ENCODE data around the gene IRAK2. TPM values are rescaled to one million over a fixed set of nuclear protein-coding genes. Genes with fewer than 3 reads are reported as not detected.

Gene IRAK2
- total RNA-seq, 2 donors from 2014 or later: 4.3 to 5.4 TPM

GRCh38 chr3:10226293-10226692 lies 61.6 kb downstream of the IRAK2 start:
- H3K9me3 Mint-ChIP-seq: peaks cover 0 to 5% of the 10 kb centered on the region in 2 donors
- ATAC-seq: no peak
- DNase-seq (ENCODE audit: low spot score in 2 of 2): no peak
- H3K27ac Mint-ChIP-seq: no peak overlapping the region
- peaks cover 0 to 12% of the 10 kb centered on the region in 2 donors for H3K36me3 Mint-ChIP-seq

GRCh38 chr3:10228248-10228950 lies 63.7 kb downstream of the IRAK2 start:
- H3K27ac Mint-ChIP-seq: peak overlapping the region; percentile 77 to 78
- peaks cover 0 to 5% of the 10 kb centered on the region in 2 donors for H3K9me3 Mint-ChIP-seq
- peak; percentile 76 to 81 for ATAC-seq
- peaks cover 0 to 12% of the 10 kb centered on the region in 2 donors for H3K36me3 Mint-ChIP-seq
- peak; percentile 43 to 74 for DNase-seq (ENCODE audit: low spot score in 2 of 2)

- H3K9me3 Mint-ChIP-seq: peaks cover 0 to 4% of the 10 kb centered on the region in 2 donors
These were observed 64.9 kb downstream of the IRAK2 start for GRCh38 chr3:10229576-10229975.

GRCh38 chr3:10232137-10232536 lies 67.4 kb downstream of the IRAK2 start:
- no peaks in the 10 kb centered on the region for H3K9me3 Mint-ChIP-seq
- DNase-seq (ENCODE audit: low spot score in 2 of 2): no peak
- peak overlapping the region in 1 of 2 donors; percentile 21 for H3K27ac Mint-ChIP-seq
- peaks cover 5 to 6% of the 10 kb centered on the region in 2 donors for H3K36me3 Mint-ChIP-seq
- ATAC-seq: peak in 1 of 2 donors; percentile 19

More at GRCh38 chr3:10229576-10229975, 64.9 kb downstream of the IRAK2 start:
- no peak for ATAC-seq
- H3K27ac Mint-ChIP-seq: peak overlapping the region; percentile 60 to 78
- H3K36me3 Mint-ChIP-seq: peaks cover 0 to 10% of the 10 kb centered on the region in 2 donors
- DNase-seq (ENCODE audit: low spot score in 2 of 2): no peak

GRCh38 chr3:10233988-10234387 lies 69.3 kb downstream of the IRAK2 start:
- no peak for DNase-seq (ENCODE audit: low spot score in 2 of 2)
- Mint-ChIP-seq H3K27ac (no peak overlapping the region), H3K9me3 (no peaks in the 10 kb centered on the region), H3K36me3 (peaks cover 13 to 14% of the 10 kb centered on the region in 2 donors)
- ATAC-seq: no peak

- DNase-seq (ENCODE audit: low spot score in 2 of 2) (no peak), ATAC-seq (no peak)
- H3K36me3 Mint-ChIP-seq: peaks cover 16 to 18% of the 10 kb centered on the region in 2 donors
- no peak overlapping the region for H3K27ac Mint-ChIP-seq
- no peaks in the 10 kb centered on the region for H3K9me3 Mint-ChIP-seq
These were observed 70.0 kb downstream of the IRAK2 start for GRCh38 chr3:10234526-10235230.

- no peaks in the 10 kb centered on the region for H3K9me3 Mint-ChIP-seq
- no peak for ATAC-seq
- no peak for DNase-seq (ENCODE audit: low spot score in 2 of 2)
- peaks cover 18% of the 10 kb centered on the region in 2 donors for H3K36me3 Mint-ChIP-seq
- peak overlapping the region in 1 of 2 donors; percentile 85 for H3K27ac Mint-ChIP-seq
These were observed 70.8 kb downstream of the IRAK2 start for GRCh38 chr3:10235551-10235950.

- Mint-ChIP-seq H3K36me3 (peaks cover 18 to 19% of the 10 kb centered on the region in 2 donors), H3K27ac (peak overlapping the region in 1 of 2 donors; percentile 77), H3K9me3 (no peaks in the 10 kb centered on the region)
- ATAC-seq: peak; percentile 13 to 14
- no peak for DNase-seq (ENCODE audit: low spot score in 2 of 2)
These were observed 73.8 kb downstream of the IRAK2 start for GRCh38 chr3:10238345-10239183.

GRCh38 chr3:10240799-10241198 lies 76.1 kb downstream of the IRAK2 start:
- Mint-ChIP-seq H3K9me3 (peaks cover 7 to 20% of the 10 kb centered on the region in 2 donors), H3K27ac (no peak overlapping the region), H3K36me3 (peaks cover 28 to 41% of the 10 kb centered on the region in 2 donors)
- DNase-seq (ENCODE audit: low spot score in 2 of 2) (no peak), ATAC-seq (no peak)

- H3K27ac Mint-ChIP-seq: peak overlapping the region; percentile 94 to 96
- peaks cover 25 to 52% of the 10 kb centered on the region in 2 donors for H3K36me3 Mint-ChIP-seq
- peak; percentile 98 to 99 for ATAC-seq
- DNase-seq (ENCODE audit: low spot score in 2 of 2): peak; percentile 69 to 77
- H3K9me3 Mint-ChIP-seq: peaks cover 11 to 25% of the 10 kb centered on the region in 2 donors
These were observed 77.7 kb downstream of the IRAK2 start for GRCh38 chr3:10242182-10243065.

- peaks cover 28 to 56% of the 10 kb centered on the region in 2 donors for H3K36me3 Mint-ChIP-seq
- peak overlapping the region in 1 of 2 donors; percentile 96 for H3K27ac Mint-ChIP-seq
- DNase-seq (ENCODE audit: low spot score in 2 of 2): no peak
These were observed 79.3 kb downstream of the IRAK2 start for GRCh38 chr3:10244009-10244408.

GRCh38 chr3:10245081-10245712 lies 80.5 kb downstream of the IRAK2 start:
- Mint-ChIP-seq H3K9me3 (peaks cover 14 to 29% of the 10 kb centered on the region in 2 donors), H3K36me3 (peaks cover 35 to 59% of the 10 kb centered on the region in 2 donors), H3K27ac (no peak overlapping the region)
- DNase-seq (ENCODE audit: low spot score in 2 of 2) (no peak), ATAC-seq (no peak)

More at GRCh38 chr3:10244009-10244408, 79.3 kb downstream of the IRAK2 start:
- no peak for ATAC-seq
- peaks cover 14 to 29% of the 10 kb centered on the region in 2 donors for H3K9me3 Mint-ChIP-seq

- peaks cover 14 to 29% of the 10 kb centered on the region in 2 donors for H3K9me3 Mint-ChIP-seq
- no peak for ATAC-seq
These were observed 83.0 kb downstream of the IRAK2 start for GRCh38 chr3:10247679-10248183.

GRCh38 chr3:10248184-10248983 lies 83.7 kb downstream of the IRAK2 start, which contains the start of gene TATDN2:
TSS of gene TATDN2 (plus strand) at chr3:10248459. CDS start at chr3:10249201, 742 bp downstream.
- Mint-ChIP-seq H3K27ac (peak within 1 kb of the TSS; percentile 93 to 98), H3K9me3 (peaks cover 14 to 29% of the 10 kb centered on the region in 2 donors), H3K36me3 (peaks cover 59 to 83% of the 10 kb centered on the region in 2 donors)
- DNase-seq (ENCODE audit: low spot score in 2 of 2) (peak; percentile 94 to 97), ATAC-seq (peak; percentile 90 to 93)

More at GRCh38 chr3:10247679-10248183, 83.0 kb downstream of the IRAK2 start:
- H3K27ac Mint-ChIP-seq: peak overlapping the region; percentile 93 to 97
- DNase-seq (ENCODE audit: low spot score in 2 of 2): no peak
- H3K36me3 Mint-ChIP-seq: peaks cover 53 to 76% of the 10 kb centered on the region in 2 donors

Measured in activated naive CD4-positive, alpha-beta T cell treated with anti-CD3 and anti-CD28 coated beads, Interleukin-2, amount 50 U/mL, for 72 hours (primary cell).